NCI-H1694 (cell line): ENCODE data around the gene DCX.
A peak's percentile ranks its signal among the peaks of the same experiment; 100 is the strongest.
"Not testable (repeated sequence)": the region's sequence is repeated elsewhere in the genome, so short reads cannot be mapped to it uniquely, and the experiment has no call there.

Experiments used
- DNase-seq: peaks from one replicate; lab custom pipeline; 2025; lab: John Stamatoyannopoulos, UW

DCX gene

GRCh38 chrX:111372086-111372485 lies 39.9 kb downstream of the DCX start:
- no peak for DNase-seq

DNA sequence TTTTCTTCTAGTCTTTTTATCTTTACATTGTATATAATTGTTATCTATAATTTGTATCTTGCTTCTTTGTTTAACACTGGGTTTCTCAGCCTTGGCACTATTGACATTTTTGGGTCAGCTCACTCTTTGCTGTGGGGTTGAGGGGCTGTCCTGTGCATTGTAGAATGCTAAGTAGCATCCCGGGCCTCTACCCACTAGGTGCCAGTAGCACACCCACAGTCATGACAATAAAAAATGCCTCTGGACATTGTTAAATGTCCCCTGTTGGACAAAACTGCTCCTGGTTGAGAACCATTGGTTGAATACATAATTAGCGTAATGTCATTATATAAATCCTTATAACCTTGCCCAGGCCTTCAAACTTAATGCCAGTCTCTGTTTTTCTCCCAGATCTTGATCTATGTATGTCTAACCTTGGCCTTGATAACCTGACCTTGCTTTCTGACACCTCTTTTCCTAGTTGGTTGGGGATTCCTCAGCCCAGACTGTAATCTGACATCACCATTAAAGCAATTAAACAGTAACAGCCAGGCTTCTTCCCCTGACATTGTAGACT lies 46.1 kb downstream of the DCX start:
- no peak for DNase-seq

DNA sequence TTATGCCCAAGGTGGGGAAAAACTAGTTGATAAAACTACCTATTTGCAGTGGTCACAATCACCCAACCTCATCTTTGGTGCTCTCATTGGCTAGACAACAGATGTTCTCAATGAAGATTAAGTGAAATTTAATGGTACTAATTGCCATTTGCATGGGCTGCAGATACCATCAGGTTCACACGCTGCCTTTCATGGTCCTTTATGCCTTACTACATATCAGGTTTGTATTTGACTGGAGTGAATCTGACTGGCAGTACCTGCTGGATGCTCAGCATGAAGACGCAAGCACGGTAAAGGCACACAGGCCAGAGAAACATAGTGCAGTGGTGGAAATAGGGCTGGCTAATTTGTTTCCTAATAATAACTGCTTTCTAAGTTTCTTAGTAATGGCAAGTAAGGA lies 48.3 kb downstream of the DCX start:
- no peak for DNase-seq

GRCh38 chrX:111361751-111362150 lies 50.2 kb downstream of the DCX start:
- DNase-seq = no peak

DNA sequence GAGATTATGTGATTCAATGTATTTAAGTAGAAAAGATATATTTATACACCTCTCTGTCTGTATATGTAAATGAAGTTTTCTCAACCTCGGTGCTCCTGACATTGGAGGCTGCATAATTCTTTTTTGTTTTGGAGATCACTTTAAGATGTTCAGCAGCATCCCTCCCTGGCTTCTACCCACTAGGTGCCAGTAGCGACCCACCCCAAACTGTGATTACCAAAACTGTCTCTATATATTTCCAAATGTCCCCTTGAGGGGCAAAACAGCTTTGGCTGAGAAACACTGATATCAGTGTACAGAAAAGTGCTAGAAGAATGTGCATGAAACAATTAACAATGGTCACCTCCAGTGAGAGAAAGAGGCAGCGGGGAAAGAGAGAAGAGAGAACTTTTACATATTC lies 51.2 kb downstream of the DCX start:
- DNase-seq = peak; percentile 4

GRCh38 chrX:111355523-111356115 lies 56.4 kb downstream of the DCX start:
- DNase-seq = no peak

GRCh38 chrX:111354496-111354895 lies 57.5 kb downstream of the DCX start:
- no peak for DNase-seq

DNA sequence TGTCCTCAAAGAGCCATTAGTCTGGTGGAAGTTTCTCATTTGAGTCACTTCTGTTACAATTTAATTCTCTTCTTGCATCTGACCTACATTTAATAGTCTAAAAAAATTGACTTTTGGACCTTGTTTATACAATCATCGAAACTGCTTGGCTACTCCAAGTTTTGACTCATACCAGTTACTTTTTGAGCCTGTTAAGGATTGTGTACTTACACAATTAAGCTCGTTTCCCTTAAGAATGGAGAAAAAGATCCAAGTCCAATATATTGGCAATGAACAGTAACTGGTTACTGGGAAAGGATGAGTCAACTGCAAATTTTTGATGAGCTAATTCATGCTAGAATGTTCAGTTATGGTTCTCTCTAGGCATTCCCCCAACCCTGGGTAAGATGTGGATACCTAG lies 58.2 kb downstream of the DCX start:
- no peak for DNase-seq

DNA sequence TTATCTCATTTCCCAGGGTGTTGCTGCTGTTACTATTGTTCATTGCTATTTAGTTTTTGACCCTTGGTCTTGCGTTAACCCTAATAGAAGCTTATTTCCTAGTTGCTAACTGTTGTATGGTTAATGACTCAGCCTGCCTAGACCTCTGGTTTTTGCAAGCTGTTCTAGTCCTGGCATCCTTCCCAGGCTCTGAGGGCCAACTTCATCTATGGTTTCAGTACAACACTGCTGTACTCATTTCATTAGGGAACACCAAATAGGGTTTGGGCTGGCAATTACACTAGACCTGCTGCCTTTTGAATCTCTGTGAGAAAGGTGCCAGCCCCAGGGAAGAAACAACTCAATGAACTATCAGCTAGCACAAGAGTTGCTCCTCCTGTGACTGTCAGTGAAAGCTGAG lies 59.6 kb downstream of the DCX start:
- peak; percentile 85 for DNase-seq

DNA sequence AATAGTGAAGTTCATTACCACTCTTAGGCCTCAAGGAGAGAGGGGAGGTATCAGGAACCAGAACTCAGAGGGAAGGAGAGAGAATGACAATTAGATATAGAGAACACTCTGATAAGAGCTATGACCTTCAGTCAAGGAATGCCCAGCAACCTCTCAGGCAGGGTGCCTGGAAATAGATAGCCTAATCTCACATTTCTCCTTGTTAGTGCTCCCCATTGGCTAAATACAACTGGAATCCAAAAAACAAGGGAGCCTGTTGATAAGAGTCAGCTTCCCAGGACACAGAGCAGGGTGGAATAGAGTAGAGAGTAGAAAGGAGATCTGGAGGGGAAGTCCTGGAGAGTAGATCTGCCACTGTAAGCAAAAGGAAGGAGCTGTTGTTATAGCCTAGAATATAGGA lies 62.1 kb downstream of the DCX start:
- no peak for DNase-seq

- no peak for DNase-seq
Observed at GRCh38 chrX:111349101-111349500, 62.9 kb downstream of the DCX start.

GRCh38 chrX:111348429-111348828 lies 63.6 kb downstream of the DCX start:
- peak; percentile 8 for DNase-seq

DNA sequence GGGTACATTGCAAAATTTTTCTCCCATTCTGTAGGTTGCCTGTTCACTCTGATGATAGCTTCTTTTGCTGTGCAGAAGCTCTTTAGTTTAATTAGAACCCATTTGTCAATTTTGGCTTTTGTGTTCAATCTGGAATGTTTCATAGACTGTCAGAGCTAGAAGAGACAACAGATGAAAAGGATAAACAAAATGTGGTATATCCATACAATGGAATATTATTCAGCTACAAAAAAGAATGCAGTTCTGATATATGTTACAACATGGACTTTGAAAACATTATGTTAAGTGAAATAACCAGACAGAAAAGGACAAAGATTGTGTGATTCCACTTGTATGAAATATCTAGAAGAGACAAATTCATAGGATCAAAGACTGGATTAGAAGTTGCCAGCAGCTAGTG lies 65.8 kb downstream of the DCX start:
- not testable (repeated sequence) for DNase-seq

DNA sequence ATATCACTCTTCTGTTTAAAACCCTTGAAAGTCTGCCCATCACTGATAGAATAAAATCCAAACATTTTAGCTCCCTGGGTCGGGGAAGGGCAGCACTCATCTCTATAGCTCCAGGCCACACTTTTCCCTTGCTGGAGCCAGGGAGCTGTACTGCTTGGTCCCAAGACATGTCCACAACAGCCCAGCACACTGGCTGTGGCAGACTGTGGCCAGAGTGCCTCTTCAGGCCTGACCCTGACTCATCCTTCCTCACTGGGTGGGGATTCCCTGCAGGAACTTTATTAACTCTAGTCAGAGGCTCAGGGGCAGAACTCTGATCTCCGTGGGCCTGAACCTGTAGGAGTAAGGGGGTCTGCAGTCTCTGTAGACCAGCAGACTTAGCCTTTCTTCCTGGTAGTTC lies 71.9 kb downstream of the DCX start:
- no peak for DNase-seq

DNA sequence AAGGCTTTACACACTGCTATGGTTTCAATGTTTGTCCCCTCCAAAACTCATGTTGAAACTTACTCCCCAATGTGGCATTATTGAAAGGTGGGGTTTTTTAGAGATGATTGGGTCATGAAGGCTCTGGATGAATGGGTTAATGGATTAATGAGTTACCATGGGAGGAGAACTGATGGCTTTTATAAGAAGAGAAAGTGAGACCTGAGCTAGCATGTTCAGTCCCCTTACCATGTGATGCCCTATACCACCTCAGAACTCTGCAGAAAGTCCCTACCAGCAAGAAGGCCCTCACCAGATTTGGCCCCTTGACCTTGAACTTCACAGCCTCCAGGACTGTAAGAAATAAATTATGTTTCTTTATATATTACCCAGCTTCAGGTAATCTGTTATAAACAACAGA lies 72.8 kb downstream of the DCX start:
- no peak for DNase-seq

DNA sequence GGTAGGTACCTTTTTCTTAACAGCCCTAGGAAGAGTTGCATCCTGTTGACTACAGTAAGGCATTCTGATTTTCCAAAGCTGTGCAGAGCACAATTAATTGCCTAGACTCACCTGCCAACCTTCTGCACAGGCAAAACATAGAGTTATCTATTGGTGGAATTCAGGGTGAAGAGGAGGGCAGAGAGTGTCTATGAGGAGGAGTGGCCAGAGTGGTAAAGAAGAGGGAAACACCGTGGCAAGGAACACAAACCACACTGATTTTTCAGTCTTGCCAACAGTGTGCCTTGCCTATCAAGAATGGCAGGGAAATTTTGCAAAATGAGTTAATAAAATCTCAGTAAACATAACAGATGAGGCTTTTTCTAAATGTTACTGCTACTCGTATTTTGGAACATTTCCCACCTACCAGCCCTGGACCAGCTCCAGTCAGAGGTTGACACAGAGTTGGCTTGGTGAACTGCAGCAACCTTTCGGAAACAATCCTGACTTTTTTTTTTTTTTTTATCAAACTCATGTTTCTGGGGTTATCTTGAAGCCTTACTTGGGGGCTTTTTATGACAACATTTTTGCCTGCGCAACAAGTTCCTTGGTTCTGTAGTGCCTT lies 73.8 kb downstream of the DCX start:
- no peak for DNase-seq

- no peak for DNase-seq
Observed at GRCh38 chrX:111337067-111337637, 74.8 kb downstream of the DCX start.

- no peak for DNase-seq
Observed at GRCh38 chrX:111336141-111336540, 75.9 kb downstream of the DCX start.

GRCh38 chrX:111329370-111329769 lies 82.6 kb downstream of the DCX start:
- DNase-seq = no peak

- DNase-seq = no peak
Observed at GRCh38 chrX:111328858-111329257, 83.1 kb downstream of the DCX start.

DNA sequence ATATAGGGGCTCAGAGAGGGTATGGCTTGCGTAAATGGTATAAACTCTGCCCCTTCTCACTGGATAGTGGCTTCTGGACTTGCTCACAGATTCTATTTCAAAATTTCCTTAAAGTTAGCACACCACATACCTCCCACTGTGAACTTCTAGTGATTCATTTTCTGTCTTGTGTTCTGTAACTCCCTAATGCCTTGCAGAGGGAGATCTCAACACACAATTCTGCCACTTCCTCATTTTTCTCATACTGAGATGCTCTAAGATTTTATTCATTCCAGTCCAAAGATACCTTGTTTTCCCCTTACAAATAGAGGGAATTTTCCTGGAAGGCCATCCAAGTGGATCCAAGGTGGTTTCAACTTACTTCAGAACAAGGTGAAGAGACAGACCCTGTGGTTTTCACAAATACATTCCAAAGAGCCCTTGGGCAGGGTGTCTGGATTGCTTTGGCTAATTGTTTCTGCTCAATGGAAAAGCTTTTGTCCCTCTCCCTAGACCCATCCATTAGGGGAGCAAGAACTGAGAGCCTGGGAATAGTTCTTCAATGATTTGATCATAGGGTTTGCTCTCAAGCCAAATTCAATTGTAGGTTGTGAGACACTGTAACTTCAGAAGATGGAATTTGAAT lies 89.6 kb downstream of the DCX start:
- no peak for DNase-seq

DNA sequence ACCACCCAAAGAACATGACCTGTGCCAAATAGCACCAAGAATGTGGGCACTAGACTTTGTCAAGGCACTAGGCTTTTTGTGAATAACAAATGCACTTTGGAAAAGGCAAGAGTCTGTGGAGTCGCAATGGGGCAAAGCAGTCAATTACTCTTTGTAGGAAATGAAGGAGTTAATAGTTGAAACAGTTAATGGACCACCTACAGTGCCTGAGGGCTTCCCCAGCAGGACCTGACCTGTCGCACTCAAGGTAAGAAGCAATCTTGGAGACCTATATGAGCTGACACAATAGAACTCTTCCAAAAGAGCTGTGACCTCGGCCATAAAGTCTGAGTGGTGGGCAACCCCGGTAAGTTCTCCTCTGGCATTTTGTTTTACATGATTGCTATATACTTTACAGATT lies 92.5 kb downstream of the DCX start:
- no peak for DNase-seq

- DNase-seq = no peak
Observed at GRCh38 chrX:111318901-111319300, 93.1 kb downstream of the DCX start.
